HepG2 (cell line): ENCODE data around the gene PLK4. TPM values are rescaled to one million over a fixed set of nuclear protein-coding genes. Genes with fewer than 3 reads are reported as not detected.

Source experiments
- ATAC-seq: fragments of 200-7000 bp; cut with Tn5 transposase; 3 replicates; pipeline ENCODE4 v1.9.1; 2020; ENCODE audit warnings: mild to moderate bottlenecking, moderate library complexity
- BruUV-seq: library from RNA; stranded (reverse); fragments of 400-500 nt; replicated peaks from 2 replicates; lab custom pipeline; 2021; lab: Mats Ljungman, UMichigan
- CTCF ChIA-PET: fragments of 300-600 bp; formaldehyde crosslinking; extraction: SDS; loops from one replicate; lab custom pipeline; 2021; ENCODE audit warnings: low total read pairs, inconsistent platforms, low intra/inter-chr PET ratio; lab: Yijun Ruan, JAX
- POLR2A ChIA-PET: fragments of 350-600 bp; sonication (Branson Sonifier 250); formaldehyde crosslinking; loops from one replicate; lab custom pipeline; 2020; ENCODE audit warnings: antibody characterized with exemption, inconsistent platforms; lab: Yijun Ruan, JAX
- DNase-seq: peaks from one replicate; pipeline ENCODE4 v3.0.0-alpha.2; 2015; ENCODE audit warnings: low spot score
- FAIRE-seq: peaks from 3 replicates; lab custom pipeline; 2011; peaks lifted over from hg19 to GRCh38; lab: Jason Lieb, UNC
- H2AFZ ChIP-seq: one replicate; pipeline ENCODE4 v1.6.1; 2011; ENCODE audit warnings: low read length, inconsistent platforms
- H3K27ac ChIP-seq: fragments of 300-600 bp; 3 replicates; pipeline ENCODE4 v1.8.0; 2011; ENCODE audit warnings: mixed run types, mild to moderate bottlenecking, mixed read lengths, low read length, inconsistent platforms; ENCODE audit not compliant: insufficient read depth; ENCODE audit errors: extremely low read length
- H3K27me3 ChIP-seq, 2 experiments: fragments of 200-600 bp in 1 of 2; 2 replicates in 1 of 2; 3 replicates in 1 of 2; pipeline versions ENCODE4 v1.6.0 to v1.8.0; 2011; ENCODE audit warnings: low read length in 2 of 2, mild to moderate bottlenecking in 2 of 2, moderate library complexity in 2 of 2, inconsistent platforms in 1 of 2; ENCODE audit not compliant: insufficient read depth in 2 of 2, control insufficient read depth in 1 of 2
- H3K36me3 ChIP-seq, 2 experiments: fragments of 200-600 bp in 1 of 2; replicated peaks in 1 of 2; 2 replicates in 1 of 2; 3 replicates in 1 of 2; pipeline versions ENCODE4 v1.5.1 to v1.8.0; 2011; ENCODE audit warnings: low read length in 2 of 2, inconsistent platforms in 1 of 2; ENCODE audit not compliant: insufficient read depth in 2 of 2, control insufficient read depth in 1 of 2
- H3K4me1 ChIP-seq: 2 replicates; pipeline ENCODE4 v1.5.1; 2012; ENCODE audit warnings: low read length, inconsistent platforms; ENCODE audit not compliant: insufficient read depth
- H3K4me2 ChIP-seq: 2 replicates; pipeline ENCODE4 v1.6.0; 2011; ENCODE audit warnings: low read depth, low read length, inconsistent platforms
- H3K4me3 ChIP-seq, 3 experiments: fragments of 200-600 bp in 1 of 3; sonication (generic), shearing (Covaris generic) in 1 of 3; replicated peaks in 1 of 3; 2 replicates each; pipeline ENCODE4 v1.5.1; 2011 to 2016; ENCODE audit warnings: low read length in 3 of 3, inconsistent platforms in 2 of 3, low read depth in 2 of 3, mild to moderate bottlenecking in 2 of 3, control low read depth in 1 of 3, mixed read lengths in 1 of 3; ENCODE audit not compliant: insufficient read depth in 1 of 3
- H3K79me2 ChIP-seq: one replicate; pipeline ENCODE4 v1.6.1; 2011; ENCODE audit warnings: low read length, inconsistent platforms; ENCODE audit not compliant: insufficient read depth
- H3K9ac ChIP-seq: 2 replicates; pipeline ENCODE4 v1.6.0; 2011; ENCODE audit warnings: mild to moderate bottlenecking, low read depth, low read length, inconsistent platforms; ENCODE audit not compliant: insufficient read depth
- H3K9me3 ChIP-seq: 2 replicates; pipeline ENCODE4 v1.5.1; 2012; ENCODE audit warnings: mild to moderate bottlenecking, low read length
- H4K20me1 ChIP-seq: 2 replicates; pipeline ENCODE4 v1.6.0; 2011; ENCODE audit warnings: inconsistent platforms, mild to moderate bottlenecking, low read length, moderate library complexity; ENCODE audit not compliant: insufficient read depth
- DRAP1 ChIP-seq: IDR thresholded peaks from 2 replicates; pipeline ENCODE4 v1.6.1; 2016; ENCODE audit warnings: missing genetic modification reagents, missing compliant biosample characterization
- FOXA1 ChIP-seq, 2 experiments: fragments of 450-650 bp in 1 of 2; sonication (generic) in 1 of 2; formaldehyde crosslinking in 1 of 2; IDR thresholded peaks; 2 replicates each; pipeline versions ENCODE4 v1.4.0 to v1.6.1; 2016 to 2020; ENCODE audit warnings: missing genetic modification reagents in 1 of 2
- FOXJ3 ChIP-seq: sonication (generic); formaldehyde crosslinking; IDR thresholded peaks from 2 replicates; pipeline ENCODE4 v1.4.0; 2020; ENCODE audit warnings: missing genetic modification reagents, mild to moderate bottlenecking, borderline replicate concordance
- KLF16 ChIP-seq, 2 experiments: sonication (generic) in 1 of 2; formaldehyde crosslinking in 1 of 2; IDR thresholded peaks; 2 replicates each; pipeline versions ENCODE4 v1.6.1 to v1.8.0; 2016 to 2023; ENCODE audit warnings: missing genetic modification reagents in 2 of 2, missing compliant biosample characterization in 1 of 2
- NFATC3 ChIP-seq: sonication (generic); formaldehyde crosslinking; IDR thresholded peaks from 2 replicates; pipeline ENCODE4 v1.5.1; 2020; ENCODE audit warnings: mild to moderate bottlenecking, missing genetic modification reagents
- NR2F6 ChIP-seq, 2 experiments: IDR thresholded peaks; 2 replicates each; pipeline ENCODE4 v1.6.1; 2016; ENCODE audit warnings: antibody characterized with exemption in 1 of 2, mild to moderate bottlenecking in 1 of 2
- PRDM10 ChIP-seq: sonication (generic); formaldehyde crosslinking; IDR thresholded peaks from 2 replicates; pipeline ENCODE4 v1.4.0; 2020; ENCODE audit warnings: low read depth, missing genetic modification reagents
- SMYD3 ChIP-seq: sonication (generic); formaldehyde crosslinking; IDR thresholded peaks from 2 replicates; pipeline ENCODE4 v1.8.1; 2023; ENCODE audit warnings: mild to moderate bottlenecking, missing genetic modification reagents
- SRF ChIP-seq: IDR thresholded peaks from 2 replicates; pipeline ENCODE4 v1.6.1; 2011; ENCODE audit warnings: mild to moderate bottlenecking, low read depth, low read length, moderate library complexity
- TCF12 ChIP-seq, 2 experiments: fragments of 450-650 bp in 1 of 2; sonication (generic) in 1 of 2; formaldehyde crosslinking in 1 of 2; IDR thresholded peaks; 2 replicates each; pipeline versions ENCODE4 v1.6.1 to v1.8.0; 2017 to 2022; ENCODE audit warnings: antibody characterized with exemption in 1 of 2, mild to moderate bottlenecking in 1 of 2, missing genetic modification reagents in 1 of 2, moderate library complexity in 1 of 2
- TFDP1 ChIP-seq: IDR thresholded peaks from 2 replicates; pipeline ENCODE4 v1.6.1; 2016; ENCODE audit warnings: missing compliant biosample characterization, missing genetic modification reagents, borderline replicate concordance
- YY1 ChIP-seq: IDR thresholded peaks from 2 replicates; pipeline ENCODE4 v1.6.1; 2011; ENCODE audit warnings: low read length, low read depth, moderate library complexity, mild to moderate bottlenecking; ENCODE audit not compliant: insufficient read depth, insufficient replicate concordance
- ZNF24 ChIP-seq: fragments of 450-650 bp; IDR thresholded peaks from 2 replicates; pipeline ENCODE4 v1.6.1; 2017; ENCODE audit warnings: antibody characterized with exemption, mild to moderate bottlenecking
- ZNF496 ChIP-seq: sonication (generic); formaldehyde crosslinking; IDR thresholded peaks from 2 replicates; pipeline ENCODE4 v1.8.1; 2023; ENCODE audit warnings: mild to moderate bottlenecking, moderate library complexity, missing genetic modification reagents; ENCODE audit not compliant: insufficient replicate concordance
- ZNF883 ChIP-seq: sonication (generic); formaldehyde crosslinking; IDR thresholded peaks from 2 replicates; pipeline ENCODE4 v1.5.1; 2020; ENCODE audit warnings: mild to moderate bottlenecking, missing genetic modification reagents; ENCODE audit errors: not compliant biosample characterization
- ZSCAN5A ChIP-seq: sonication (generic); formaldehyde crosslinking; IDR thresholded peaks from 2 replicates; pipeline ENCODE4 v1.8.0; 2022; ENCODE audit warnings: mild to moderate bottlenecking, missing genetic modification reagents, borderline replicate concordance
- WGBS: methylation state at CpG from one replicate; pipeline ENCODE4 v1.1.6; 2017; ENCODE audit warnings: low lambda C conversion rate; 5-methylcytosine and 5-hydroxymethylcytosine counted together
- in situ Hi-C: cut with HindIII; loops from 2 replicates; pipeline ENCODE4 v1.10.0; 2017; ENCODE audit warnings: low pct_unique_long_range_greater_than_20kb; ENCODE audit not compliant: extremely low pct_ligation_motif_present
- intact Hi-C: fragments of 100-400 bp; cut with micrococcal nuclease; formaldehyde crosslinking; loops from one replicate; pipeline ENCODE4 v1.10.0; 2022; ENCODE audit not compliant: unreplicated experiment
- polyA plus RNA-seq, 8 experiments: library from polyadenylated mRNA; depleted of rRNA in 3 of 8; stranded (reverse) in 7 of 8; unstranded in 1 of 8; fragments of >200 nt; fragmentation: Illumina TruSeq in 4 of 8; extraction: Trizol in 4 of 8; gene quantifications; 2 replicates each; pipeline versions ENCODE4 v1.2.1 to v1.2.3, GENCODE V29; 2011 to 2016; ENCODE audit warnings: low read depth in 4 of 8, missing spikeins in 1 of 8, mixed read lengths in 1 of 8; ENCODE audit not compliant: insufficient read depth in 1 of 8
- total RNA-seq, 5 experiments: library from RNA; depleted of rRNA; stranded (reverse); fragments of >200 nt; fragmentation: Illumina TruSeq; extraction: Trizol; gene quantifications; 2 replicates each; pipeline ENCODE4 v1.2.3, GENCODE V29; 2016; ENCODE audit warnings: low read depth in 1 of 5

Gene PLK4
- total and polyA plus RNA-seq, 2 of the 13 experiments (the other 11 are each of a cell fraction or from before 2014, with no cell fraction given): 22.4 to 46.1 TPM

- TF ChIP-seq TFDP1 (CRISPR knock-in tag) (no peak), SMYD3 (CRISPR knock-in tag) (no peak), NR2F6 (IDR thresholded peaks at IDR 0.05) (no peak), NR2F6 (CRISPR knock-in tag; IDR thresholded peaks at IDR 0.05) (no peak), DRAP1 (CRISPR knock-in tag) (no peak)
Observed at GRCh38 chr4:127888559-127888958, 7.9 kb downstream of the PLK4 start (continued).

GRCh38 chr4:127889903-127890302 is 9.2 kb downstream of the PLK4 start:
- H3K4me3 ChIP-seq: no peak overlapping the region
- H3K79me2 ChIP-seq: peaks cover 2% of the 10 kb centered on the region
- ChIA-PET POLR2A (interaction anchor here (1.6 kb wide), 1 partner anchor 8 kb away, joined by 5 read pairs; no protein-coding TSS in a partner anchor), CTCF (no interaction called here)
- no peak overlapping the region for H3K9ac ChIP-seq
- in situ Hi-C loops (no loop called here), intact Hi-C loops (loop anchor here (10.0 kb wide), 1 partner anchor 105 kb away; the partner anchor contains the start of gene HSPA4L)
- no TSS peak for BruUV-seq
- H3K9me3 ChIP-seq: no peaks in the 10 kb centered on the region
- H3K4me1 ChIP-seq: peaks cover 8% of the 10 kb centered on the region; the same call in 1 of the 2 replicates
- H4K20me1 ChIP-seq: no peaks in the 10 kb centered on the region
- H3K36me3 ChIP-seq: peaks cover 6 to 43% of the 10 kb centered on the region in 2 experiments; a peak in 3 of 5 replicates
- TF ChIP-seq YY1 (no peak), FOXJ3 (CRISPR knock-in tag) (no peak), NFATC3 (CRISPR knock-in tag) (no peak), KLF16 (CRISPR knock-in tag; IDR thresholded peaks at IDR 0.05) (no peak), SRF (no peak), ZSCAN5A (CRISPR knock-in tag) (no peak), TCF12 (IDR thresholded peaks at IDR 0.05) (no peak), TCF12 (CRISPR knock-in tag; IDR thresholded peaks at IDR 0.05) (no peak), FOXA1 (IDR thresholded peaks at IDR 0.05) (no peak), FOXA1 (CRISPR knock-in tag; IDR thresholded peaks at IDR 0.05) (no peak), ZNF496 (CRISPR knock-in tag) (no peak), PRDM10 (CRISPR knock-in tag) (no peak), ZNF883 (CRISPR knock-in tag) (no peak), ZNF24 (no peak)
- no peak overlapping the region for H3K27ac ChIP-seq
- no peak overlapping the region for H3K4me2 ChIP-seq
- H2AFZ ChIP-seq: no peak overlapping the region
- FAIRE-seq: no peak
- DNase-seq: no peak
- ATAC-seq: no peak
- no peaks in the 10 kb centered on the region for H3K27me3 ChIP-seq
- 96% methylated on average over 3 of the region's 3 CpGs for WGBS
